AG10803 (cell line): ENCODE measurements around the gene RHOF.

Experiments used
- DNase-seq: peaks from one replicate; pipeline ENCODE4 v3.0.0; 2010; ENCODE audit warnings: low read depth
- H3K4me3 ChIP-seq: 2 replicates; pipeline ENCODE4 v1.5.1; 2011; ENCODE audit warnings: mild to moderate bottlenecking, low read length, control low read depth
- CTCF ChIP-seq: conservative IDR thresholded peaks from 2 replicates; pipeline ENCODE4 v1.5.1; 2011; ENCODE audit warnings: mild to moderate bottlenecking, low read length, control low read depth, inconsistent platforms

Gene RHOF

GRCh38 chr12:121830588-121831265 lies 37.2 kb upstream of the RHOF start:
- DNase-seq: no peak
- H3K4me3 ChIP-seq: no peak overlapping the region
- no peak for TF ChIP-seq CTCF

DNA sequence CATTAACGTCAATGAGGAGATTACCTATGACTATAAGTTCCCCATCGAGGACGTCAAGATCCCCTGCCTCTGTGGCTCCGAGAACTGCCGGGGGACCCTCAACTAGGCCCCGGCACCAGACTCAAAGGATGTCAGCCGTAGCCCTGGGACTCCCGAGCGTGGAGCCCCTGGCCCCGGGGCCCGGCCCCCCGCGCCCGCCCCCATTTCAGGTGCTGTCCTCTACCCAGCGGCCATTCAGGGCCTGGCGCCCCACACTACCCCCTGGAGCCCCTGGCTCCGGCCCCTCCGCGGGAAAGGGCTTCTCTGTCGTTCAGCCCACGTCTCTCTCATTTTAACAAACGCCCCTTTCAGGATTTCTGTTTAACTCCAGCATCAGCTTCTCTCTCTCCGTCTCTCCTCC lies 36.6 kb upstream of the RHOF start:
- DNase-seq: no peak
- H3K4me3 ChIP-seq: no peak overlapping the region
- no peak for TF ChIP-seq CTCF

DNA sequence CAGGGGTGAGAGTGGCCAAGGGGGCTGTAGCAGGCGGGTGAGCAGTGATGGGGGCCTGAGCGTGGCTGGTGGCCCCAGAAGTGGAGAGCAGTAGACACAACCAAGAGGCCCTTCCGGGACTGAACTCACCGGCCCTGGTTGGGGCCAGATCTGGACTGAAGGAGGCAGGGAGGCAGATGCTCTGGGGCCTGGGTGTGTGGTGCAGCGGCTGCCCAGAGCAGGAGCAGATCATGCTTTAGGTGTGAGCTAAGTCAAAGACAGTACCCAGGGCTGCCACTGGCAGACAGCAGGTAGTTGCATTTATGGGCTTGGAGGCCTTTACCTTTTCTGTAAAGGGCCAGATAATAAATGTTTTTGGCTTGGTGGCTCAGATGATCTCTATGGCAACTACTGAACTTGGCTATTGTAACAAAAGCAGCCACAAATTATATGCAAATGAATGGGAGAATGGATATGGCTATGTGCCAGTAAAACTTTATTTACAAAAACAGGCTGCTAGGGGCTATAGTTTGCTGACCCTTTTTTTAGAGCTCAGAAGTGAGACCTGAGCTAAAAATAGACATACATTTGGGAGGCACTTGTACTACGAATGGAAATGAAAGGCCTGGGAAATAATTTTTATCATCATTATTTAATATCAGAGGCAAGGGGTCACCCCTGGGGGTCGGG lies 35.9 kb upstream of the RHOF start:
- DNase-seq: no peak
- TF ChIP-seq CTCF: no peak
- H3K4me3 ChIP-seq: no peak overlapping the region

GRCh38 chr12:121828826-121829225 lies 35.3 kb upstream of the RHOF start:
- H3K4me3 ChIP-seq: no peak overlapping the region
- no peak for DNase-seq
- no peak for TF ChIP-seq CTCF

- H3K4me3 ChIP-seq: no peak overlapping the region
- DNase-seq: no peak
- no peak for TF ChIP-seq CTCF
Observed at GRCh38 chr12:121828306-121828705, 34.8 kb upstream of the RHOF start.

DNA sequence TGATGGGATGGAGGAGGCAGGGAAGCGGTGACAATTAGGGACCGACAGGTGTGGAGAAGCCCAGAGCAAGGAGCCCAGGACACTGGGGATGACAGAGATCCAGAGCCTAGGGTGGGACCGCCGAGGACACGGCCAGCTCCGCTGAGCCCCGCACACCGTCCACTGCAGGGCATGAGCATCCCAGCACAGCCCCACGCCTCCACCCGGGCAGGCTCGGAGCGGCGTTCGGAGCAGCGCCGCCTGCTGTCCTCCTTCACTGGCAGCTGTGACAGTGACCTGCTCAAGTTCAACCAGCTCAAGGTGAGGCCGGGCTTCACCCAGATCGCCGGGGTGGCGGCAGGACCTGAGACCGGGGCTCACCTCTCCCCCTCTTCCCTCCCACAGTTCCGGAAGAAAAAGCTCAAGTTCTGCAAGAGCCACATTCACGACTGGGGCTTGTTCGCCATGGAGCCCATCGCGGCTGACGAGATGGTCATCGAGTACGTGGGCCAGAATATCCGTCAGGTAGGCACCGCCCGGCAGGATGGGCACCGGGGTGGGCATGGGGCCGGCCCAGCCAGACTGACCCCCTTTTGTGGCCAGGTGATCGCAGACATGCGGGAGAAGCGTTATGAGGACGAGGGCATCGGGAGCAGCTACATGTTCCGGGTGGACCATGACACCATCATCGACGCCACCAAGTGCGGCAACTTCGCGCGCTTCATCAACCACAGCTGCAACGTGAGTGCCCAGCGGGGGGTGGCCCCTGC lies 34.0 kb upstream of the RHOF start:
- no peak for DNase-seq
- no peak for TF ChIP-seq CTCF
- H3K4me3 ChIP-seq: no peak overlapping the region
